Gastrocnemius medialis (tissue), 4 donors: ENCODE data around the gene NTN1. TPM values are rescaled to one million over a fixed set of nuclear protein-coding genes. Genes with fewer than 3 reads are reported as not detected.
A peak's percentile ranks its signal among the peaks of the same experiment; 100 is the strongest.

Experiments
- ATAC-seq, 2 donors: fragments of 150-250 bp; one replicate each; pipeline ENCODE4 v1.9.1; 2016
- DNase-seq, 2 donors: peaks; one replicate each; pipeline ENCODE4 v3.0.0-alpha.2; 2019
- H3K27ac ChIP-seq, 4 donors: fragments of 200-600 bp; sonication (generic); 1 replicate in 1 of 4; 2 replicates in 3 of 4; pipeline ENCODE4 v1.5.1; 2016 to 2018; ENCODE audit warnings: mild to moderate bottlenecking in 2 of 4, moderate library complexity in 1 of 4
- H3K27me3 ChIP-seq, 3 donors: fragments of 200-600 bp; sonication (generic) in 2 of 3; 1 replicate in 1 of 3; 2 replicates in 2 of 3; pipeline versions ENCODE4 v1.5.1 to v1.6.0; 2016 to 2019; ENCODE audit warnings: mild to moderate bottlenecking in 1 of 3, moderate library complexity in 1 of 3
- H3K36me3 ChIP-seq, 2 donors: fragments of 200-600 bp; sonication (generic) in 1 of 2; one replicate each; pipeline ENCODE4 v1.5.1; 2017 to 2018
- H3K4me1 ChIP-seq, 2 donors: fragments of 200-600 bp; sonication (generic) in 1 of 2; one replicate each; pipeline ENCODE4 v1.5.1; 2016 to 2017; ENCODE audit warnings: mild to moderate bottlenecking in 2 of 2
- H3K4me3 ChIP-seq, 4 donors: fragments of 200-600 bp; sonication (generic) in 3 of 4; 1 replicate in 1 of 4; 2 replicates in 3 of 4; pipeline ENCODE4 v1.5.1; 2016 to 2019; ENCODE audit warnings: mild to moderate bottlenecking in 2 of 4
- H3K9me3 ChIP-seq, 3 donors: fragments of 200-600 bp; sonication (generic) in 2 of 3; 1 replicate in 1 of 3; 2 replicates in 2 of 3; pipeline ENCODE4 v1.5.1; 2016 to 2019
- CTCF ChIP-seq, 5 experiments: fragments of 450-650 bp in 3 of 5; fragments of 200-600 bp in 2 of 5; sonication (generic) in 2 of 5; IDR thresholded peaks in 4 of 5; conservative IDR thresholded peaks in 1 of 5; 1 replicate in 4 of 5; 2 replicates in 1 of 5; pipeline ENCODE4 v1.5.1; 2016 to 2019; ENCODE audit warnings: antibody characterized with exemption in 5 of 5, mild to moderate bottlenecking in 3 of 5, moderate library complexity in 3 of 5
- POLR2A ChIP-seq, 2 donors: fragments of 450-650 bp; IDR thresholded peaks; one replicate each; pipeline ENCODE4 v1.6.1; 2017; ENCODE audit warnings: antibody characterized with exemption in 2 of 2, mild to moderate bottlenecking in 2 of 2, moderate library complexity in 2 of 2
- in situ Hi-C, 4 donors: fragments of 200-750 bp; cut with MboI; loops; one replicate each; pipeline versions ENCODE4 v1.15.0 to v1.8.0; 2017; ENCODE audit warnings: low sequenced_read_pairs in 4 of 4
- intact Hi-C: fragments of 100-400 bp; cut with DNase I; formaldehyde crosslinking; loops from one replicate; pipeline ENCODE4 v1.15.1; 2023; ENCODE audit warnings: low total_unique reads
- total RNA-seq, 4 donors: library from RNA; depleted of rRNA; stranded (reverse); fragments of >200 nt; gene quantifications; one replicate each; pipeline versions ENCODE4 v1.1.0 to v1.2.3, GENCODE V29; 2016

Gene NTN1
- total RNA-seq, 4 donors from 2014 or later, result 0.76 to 4.1 (median 1.2) TPM

- in situ Hi-C loops (no loop called here), intact Hi-C loops (no loop called here)
- Histone ChIP-seq H3K4me3 (no peak overlapping the region), H3K4me1 (peaks cover 0 to 7% of the 10 kb centered on the region in 2 donors), H3K9me3 (no peaks in the 10 kb centered on the region), H3K27ac (no peak overlapping the region), H3K27me3 (peaks cover 0 to 2% (median 0%) of the 10 kb centered on the region in 3 donors), H3K36me3 (no peaks in the 10 kb centered on the region)
- ATAC-seq (no peak), DNase-seq (no peak)
- no peak for TF ChIP-seq CTCF (IDR thresholded peaks at IDR 0.05 in 4 of 5, conservative IDR thresholded peaks at IDR 0.05 in 1 of 5)
- TF ChIP-seq POLR2A (IDR thresholded peaks at IDR 0.05), result no peak
Observed at GRCh38 chr17:9173386-9173983, 152.2 kb downstream of the NTN1 start.

GRCh38 chr17:9174312-9174711 lies 153.0 kb downstream of the NTN1 start:
- Histone ChIP-seq H3K27me3 (peaks cover 0 to 2% (median 0%) of the 10 kb centered on the region in 3 donors), H3K4me1 (peaks cover 0 to 7% of the 10 kb centered on the region in 2 donors), H3K4me3 (no peak overlapping the region), H3K36me3 (no peaks in the 10 kb centered on the region), H3K9me3 (no peaks in the 10 kb centered on the region), H3K27ac (no peak overlapping the region)
- intact Hi-C loops (no loop called here), in situ Hi-C loops (no loop called here)
- TF ChIP-seq CTCF (IDR thresholded peaks at IDR 0.05 in 4 of 5, conservative IDR thresholded peaks at IDR 0.05 in 1 of 5) (no peak), POLR2A (IDR thresholded peaks at IDR 0.05) (no peak)
- DNase-seq, result no peak
- ATAC-seq, result no peak

GRCh38 chr17:9174779-9175574 lies 153.7 kb downstream of the NTN1 start:
- no peak for TF ChIP-seq POLR2A (IDR thresholded peaks at IDR 0.05)
- no peak for TF ChIP-seq CTCF (IDR thresholded peaks at IDR 0.05 in 4 of 5, conservative IDR thresholded peaks at IDR 0.05 in 1 of 5)
- Histone ChIP-seq H3K27ac (no peak overlapping the region), H3K4me1 (peaks cover 0 to 7% of the 10 kb centered on the region in 2 donors), H3K9me3 (no peaks in the 10 kb centered on the region), H3K4me3 (no peak overlapping the region), H3K27me3 (no peaks in the 10 kb centered on the region), H3K36me3 (no peaks in the 10 kb centered on the region)
- ATAC-seq (no peak), DNase-seq (peak in 1 of 2 donors; percentile 22)
- intact Hi-C loops, result no loop called here
- in situ Hi-C loops, result no loop called here

- in situ Hi-C loops (no loop called here), intact Hi-C loops (no loop called here)
- TF ChIP-seq POLR2A (IDR thresholded peaks at IDR 0.05) (no peak), CTCF (IDR thresholded peaks at IDR 0.05 in 4 of 5, conservative IDR thresholded peaks at IDR 0.05 in 1 of 5) (no peak)
- Histone ChIP-seq H3K4me1 (peaks cover 0 to 7% of the 10 kb centered on the region in 2 donors), H3K36me3 (no peaks in the 10 kb centered on the region), H3K9me3 (no peaks in the 10 kb centered on the region), H3K4me3 (no peak overlapping the region), H3K27ac (no peak overlapping the region), H3K27me3 (no peaks in the 10 kb centered on the region)
- DNase-seq (no peak), ATAC-seq (no peak)
Observed at GRCh38 chr17:9175700-9176467, 154.6 kb downstream of the NTN1 start.
